Psoas muscle (tissue), 8 donors: Measurements from ENCODE around the gene FOXP1. TPM values are rescaled to one million over a fixed set of nuclear protein-coding genes. Genes with fewer than 3 reads are reported as not detected.

Source experiments
- ATAC-seq, 4 donors: fragments of 200-7000 bp; cut with Tn5 transposase; one replicate each; pipeline ENCODE4 v1.9.1; 2020; ENCODE audit warnings: moderate library complexity in 3 of 4, mild to moderate bottlenecking in 2 of 4
- DNase-seq, 2 donors: peaks; one replicate each; pipeline ENCODE4 v3.0.0-alpha.2; 2020
- H3K27ac ChIP-seq: fragments of 200-600 bp; one replicate; pipeline ENCODE4 v1.8.0; 2022
- H3K27me3 ChIP-seq, 3 donors: fragments of 200-600 bp in 1 of 3; one replicate each; pipeline versions ENCODE4 v1.6.1 to v1.8.0; 2013 to 2022; ENCODE audit warnings: low read length in 2 of 3, mild to moderate bottlenecking in 2 of 3, moderate library complexity in 1 of 3; ENCODE audit not compliant: insufficient read depth in 3 of 3
- H3K36me3 ChIP-seq, 2 donors: fragments of 200-600 bp in 1 of 2; one replicate each; pipeline versions ENCODE4 v1.6.1 to v1.8.0; 2013 to 2022; ENCODE audit warnings: low read depth in 1 of 2, mild to moderate bottlenecking in 1 of 2, moderate library complexity in 1 of 2; ENCODE audit not compliant: insufficient read depth in 1 of 2
- H3K4me1 ChIP-seq: fragments of 200-600 bp; one replicate; pipeline ENCODE4 v1.8.0; 2022
- H3K4me3 ChIP-seq: fragments of 200-600 bp; one replicate; pipeline ENCODE4 v1.8.0; 2022; ENCODE audit warnings: mild to moderate bottlenecking
- H3K9me3 ChIP-seq: fragments of 200-600 bp; one replicate; pipeline ENCODE4 v1.8.0; 2022
- WGBS, 3 donors: extraction: QIAGEN DNeasy Blood & Tissue Kit; methylation state at CpG; one replicate each; pipeline versions ENCODE4 v1.1.6 to v1.1.7; 2013; 5-methylcytosine and 5-hydroxymethylcytosine counted together
- intact Hi-C, 2 donors: fragments of 100-400 bp; cut with DNase I; formaldehyde crosslinking; loops; one replicate each; pipeline versions ENCODE4 v1.11.0 to v1.14.2; 2022
- polyA plus RNA-seq, 3 donors: library from polyadenylated mRNA; stranded (reverse); fragments of 200-250 nt; gene quantifications; one replicate each; pipeline ENCODE4 v1.2.3, GENCODE V29; 2013
- total RNA-seq, 4 donors: library from RNA; stranded (reverse); fragmentation: NEBNext Ultra II Directional in 2 of 4; extraction: Animal tissue kit (Norgen Biotek cat#: 25700) in 2 of 4; gene quantifications; one replicate each; pipeline versions ENCODE4 v1.2.1 to v1.2.4, GENCODE V29; 2021 to 2023
- TF ChIP-seq, protein P1 (sequence below): fragments of 200-600 bp; IDR thresholded peaks from one replicate; pipeline ENCODE4 v1.8.0; 2022; ENCODE audit warnings: antibody characterized with exemption
- donor health status: healthy with polysubstance abuse.
- donor health status: DM: no; HTN: no; CAD: no; lungs with moderate emphysema.
- donor health status: Bipolar disorder and iron deficiency.
- donor health status: healthy.
- donor health status: DM: yes; HTN: yes; CAD: no.
- donor health status: DM: no; HTN: no; CAD: no.
- donor health status: DM: no; HTN: no; CAD: no.
- donor health status: DM: yes; HTN: yes; CAD: no.

The FOXP1 gene
- total and polyA plus RNA-seq, 7 donors, result 2.6 to 26.4 (median 15.4) TPM

DNA sequence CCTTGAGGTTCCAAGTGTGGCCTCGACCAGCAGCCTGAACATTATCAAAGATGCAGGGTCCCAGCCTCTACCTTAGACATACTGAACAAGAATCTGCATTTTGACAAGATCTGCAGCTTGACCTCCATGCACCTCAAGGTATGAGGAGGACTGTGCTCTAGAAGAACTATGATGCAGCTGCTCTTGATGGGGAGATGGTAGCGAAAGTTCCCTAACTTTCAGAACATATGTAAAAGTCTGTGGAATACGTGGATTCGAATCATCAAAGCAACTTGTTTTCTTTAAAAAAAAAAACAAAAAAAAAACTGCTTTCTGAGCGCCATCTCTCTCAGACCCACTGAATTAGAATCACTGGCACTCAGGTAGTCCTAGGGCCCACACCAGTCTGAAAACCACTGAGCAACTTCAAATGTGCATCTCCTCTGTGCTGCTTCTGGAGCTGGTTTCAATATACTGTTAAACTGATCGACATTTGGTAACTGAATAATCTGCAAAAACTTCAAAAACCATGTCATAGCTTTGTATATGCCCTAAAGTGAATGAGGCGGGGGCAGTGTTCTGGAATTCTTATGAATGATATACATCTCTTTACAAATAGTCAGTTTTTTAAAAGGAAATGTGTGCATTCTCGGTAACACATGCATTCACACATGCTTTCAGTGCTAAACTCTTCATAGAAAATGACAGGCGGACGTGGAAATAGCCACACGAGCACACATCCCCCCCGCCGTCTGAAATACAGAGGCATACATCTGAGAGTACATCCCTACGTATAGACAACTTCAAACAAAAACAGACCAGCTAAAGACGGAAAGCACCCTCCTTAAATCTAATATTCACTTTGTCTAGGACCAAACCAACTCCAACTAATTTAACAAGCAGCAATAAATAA lies 128.8 kb downstream of the FOXP1 start:
- H3K36me3 ChIP-seq, result no peaks in the 10 kb centered on the region
- intact Hi-C loops, result loop anchor here in 1 of 2 donors (5.0 kb wide), 1 partner anchor 33 kb away; no protein-coding TSS in a partner anchor
- no peaks in the 10 kb centered on the region for H3K9me3 ChIP-seq
- no peak overlapping the region for H3K27ac ChIP-seq
- peaks cover 16% of the 10 kb centered on the region for H3K4me1 ChIP-seq
- WGBS, 3 donors, result 94% methylated on average over 15 of the region's 15 CpGs
- ATAC-seq, result no peak
- H3K27me3 ChIP-seq, result no peaks in the 10 kb centered on the region
- no peak for DNase-seq
- TF ChIP-seq, protein P1, sequence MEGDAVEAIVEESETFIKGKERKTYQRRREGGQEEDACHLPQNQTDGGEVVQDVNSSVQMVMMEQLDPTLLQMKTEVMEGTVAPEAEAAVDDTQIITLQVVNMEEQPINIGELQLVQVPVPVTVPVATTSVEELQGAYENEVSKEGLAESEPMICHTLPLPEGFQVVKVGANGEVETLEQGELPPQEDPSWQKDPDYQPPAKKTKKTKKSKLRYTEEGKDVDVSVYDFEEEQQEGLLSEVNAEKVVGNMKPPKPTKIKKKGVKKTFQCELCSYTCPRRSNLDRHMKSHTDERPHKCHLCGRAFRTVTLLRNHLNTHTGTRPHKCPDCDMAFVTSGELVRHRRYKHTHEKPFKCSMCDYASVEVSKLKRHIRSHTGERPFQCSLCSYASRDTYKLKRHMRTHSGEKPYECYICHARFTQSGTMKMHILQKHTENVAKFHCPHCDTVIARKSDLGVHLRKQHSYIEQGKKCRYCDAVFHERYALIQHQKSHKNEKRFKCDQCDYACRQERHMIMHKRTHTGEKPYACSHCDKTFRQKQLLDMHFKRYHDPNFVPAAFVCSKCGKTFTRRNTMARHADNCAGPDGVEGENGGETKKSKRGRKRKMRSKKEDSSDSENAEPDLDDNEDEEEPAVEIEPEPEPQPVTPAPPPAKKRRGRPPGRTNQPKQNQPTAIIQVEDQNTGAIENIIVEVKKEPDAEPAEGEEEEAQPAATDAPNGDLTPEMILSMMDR, result no peak
- no peak overlapping the region for H3K4me3 ChIP-seq

DNA sequence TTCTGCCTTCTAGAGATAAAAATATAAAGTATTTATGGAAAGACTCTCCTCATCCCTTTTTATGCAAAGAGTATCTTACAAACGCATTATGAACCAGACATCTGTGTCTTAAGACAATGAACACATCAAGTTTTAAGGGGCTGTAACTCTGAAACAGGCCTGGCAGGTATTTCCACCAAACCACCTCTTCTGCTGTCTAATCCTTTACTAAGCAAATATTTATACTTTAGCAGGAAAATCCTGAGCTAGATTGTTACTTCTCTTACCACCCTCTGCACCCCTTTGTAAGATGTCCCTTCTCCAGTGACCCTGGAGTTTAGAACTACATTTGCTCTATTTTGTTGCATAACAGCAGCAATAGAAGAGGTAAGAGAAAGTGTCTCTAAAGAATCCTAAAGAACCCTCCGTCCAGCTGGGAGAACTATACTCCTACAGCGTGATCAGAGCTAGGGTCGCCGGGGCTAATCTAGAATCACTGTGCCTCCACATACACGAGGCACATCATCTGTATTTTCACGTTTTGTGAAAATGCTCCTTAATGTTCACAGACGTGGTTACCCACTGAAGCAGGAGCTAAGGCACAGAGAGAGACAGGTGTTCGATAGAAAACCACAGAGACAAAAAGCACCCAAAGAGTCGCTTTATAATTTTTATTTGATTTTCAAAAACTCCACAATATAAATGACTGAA lies 129.6 kb downstream of the FOXP1 start:
- no peak overlapping the region for H3K27ac ChIP-seq
- ATAC-seq (no peak), DNase-seq (no peak)
- 91 to 95% (median 94%) methylated on average over 10 of the region's 10 CpGs for WGBS, 3 donors
- no peaks in the 10 kb centered on the region for H3K36me3 ChIP-seq
- peaks cover 22% of the 10 kb centered on the region for H3K4me1 ChIP-seq
- H3K4me3 ChIP-seq, result no peak overlapping the region
- TF ChIP-seq, protein P1, result no peak
- intact Hi-C loops, result loop anchor here in 1 of 2 donors (5.0 kb wide), 1 partner anchor 33 kb away; no protein-coding TSS in a partner anchor
- no peaks in the 10 kb centered on the region for H3K27me3 ChIP-seq
- H3K9me3 ChIP-seq, result no peaks in the 10 kb centered on the region

GRCh38 chr3:71453319-71453718 lies 130.2 kb downstream of the FOXP1 start:
- no peaks in the 10 kb centered on the region for H3K36me3 ChIP-seq
- no peaks in the 10 kb centered on the region for H3K27me3 ChIP-seq
- 85 to 92% (median 92%) methylated on average over 3 of the region's 3 CpGs for WGBS, 3 donors
- H3K4me3 ChIP-seq, result no peak overlapping the region
- intact Hi-C loops, result loop anchor here in 1 of 2 donors (5.0 kb wide), 1 partner anchor 34 kb away; no protein-coding TSS in a partner anchor
- TF ChIP-seq, protein P1, result no peak
- peaks cover 26% of the 10 kb centered on the region for H3K4me1 ChIP-seq
- no peak for DNase-seq
- no peaks in the 10 kb centered on the region for H3K9me3 ChIP-seq
- no peak for ATAC-seq
- H3K27ac ChIP-seq, result no peak overlapping the region

- no peaks in the 10 kb centered on the region for H3K36me3 ChIP-seq
- H3K27me3 ChIP-seq, result no peaks in the 10 kb centered on the region
- WGBS, 3 donors, result 90 to 94% (median 94%) methylated on average over 5 of the region's 5 CpGs
- H3K4me1 ChIP-seq, result peaks cover 32% of the 10 kb centered on the region
- H3K9me3 ChIP-seq, result no peaks in the 10 kb centered on the region
- intact Hi-C loops, result loop anchor here in 1 of 2 donors (5.0 kb wide), 1 partner anchor 35 kb away; no protein-coding TSS in a partner anchor
- no peak for DNase-seq
- no peak for ATAC-seq
- H3K27ac ChIP-seq, result no peak overlapping the region
- no peak overlapping the region for H3K4me3 ChIP-seq
- TF ChIP-seq, protein P1, result no peak
Measured at GRCh38 chr3:71451812-71452211, 131.7 kb downstream of the FOXP1 start.
